HG03354 (cell line): ENCODE data around the gene MAZ.
"Not testable (repeated sequence)": the region's sequence is repeated elsewhere in the genome, so short reads cannot be mapped to it uniquely, and the experiment has no call there.

ENCODE experiments used
- ATAC-seq: cut with Tn5 transposase; IDR thresholded peaks from one replicate; pipeline ENCODE4 v1.9.1; 2021; ENCODE audit warnings: mild to moderate bottlenecking; ENCODE audit not compliant: unreplicated experiment, poor library complexity, severe bottlenecking

Gene MAZ

GRCh38 chr16:29783094-29783953 lies 23.0 kb upstream of the MAZ start:
- ATAC-seq: not testable (repeated sequence)

GRCh38 chr16:29784157-29784556 lies 22.2 kb upstream of the MAZ start:
- no peak for ATAC-seq

- no peak for ATAC-seq
These were observed 21.3 kb upstream of the MAZ start for GRCh38 chr16:29784901-29785500.

GRCh38 chr16:29787155-29787554 lies 19.2 kb upstream of the MAZ start:
- not testable (repeated sequence) for ATAC-seq

GRCh38 chr16:29789775-29790182 lies 16.6 kb upstream of the MAZ start:
- no peak for ATAC-seq

- ATAC-seq: peak; percentile 93
These were observed 16.0 kb upstream of the MAZ start, which contains the start of gene KIF22 for GRCh38 chr16:29790183-29790948. TSS of gene KIF22 (plus strand) at chr16:29790751. CDS start at chr16:29790760, 9 bp downstream.

GRCh38 chr16:29790949-29791844 lies 15.1 kb upstream of the MAZ start:
- ATAC-seq: peak; percentile 10

- no peak for ATAC-seq
These were observed 14.2 kb upstream of the MAZ start for GRCh38 chr16:29791845-29792807.

- not testable (repeated sequence) for ATAC-seq
These were observed 13.2 kb upstream of the MAZ start for GRCh38 chr16:29793153-29793552.

GRCh38 chr16:29794231-29794710 lies 12.1 kb upstream of the MAZ start:
- ATAC-seq: no peak

GRCh38 chr16:29802416-29802935 lies 3.9 kb upstream of the MAZ start:
- ATAC-seq: no peak

- no peak for ATAC-seq
These were observed 2.3 kb upstream of the MAZ start for GRCh38 chr16:29804020-29804419.

- no peak for ATAC-seq
These were observed 1.7 kb upstream of the MAZ start for GRCh38 chr16:29804455-29805231.

GRCh38 chr16:29805232-29806098 lies 864 bp upstream of the MAZ start:
- peak; percentile 64 for ATAC-seq

GRCh38 chr16:29806641-29807425 lies 504 bp downstream of the MAZ start:
- ATAC-seq: no peak
